ENCODE measurements around the gene MAP2K2.

GRCh38 chr19:4042731-4043082 is 81.2 kb downstream of the MAP2K2 start:
- TF ChIP-seq CTCF (IDR thresholded peaks at IDR 0.05 in 4 of 5, conservative IDR thresholded peaks at IDR 0.05 in 1 of 5) (no peak), POLR2A (IDR thresholded peaks at IDR 0.05) (no peak)
